DMS114 treated with DMSO at 0.1 percent for 48 hours (cell line): ENCODE results near the gene MBLAC2.

Source experiments
- DNase-seq: peaks from one replicate; lab custom pipeline; 2025; ENCODE audit not compliant: unreplicated experiment; lab: John Stamatoyannopoulos, UW

Gene MBLAC2

DNA sequence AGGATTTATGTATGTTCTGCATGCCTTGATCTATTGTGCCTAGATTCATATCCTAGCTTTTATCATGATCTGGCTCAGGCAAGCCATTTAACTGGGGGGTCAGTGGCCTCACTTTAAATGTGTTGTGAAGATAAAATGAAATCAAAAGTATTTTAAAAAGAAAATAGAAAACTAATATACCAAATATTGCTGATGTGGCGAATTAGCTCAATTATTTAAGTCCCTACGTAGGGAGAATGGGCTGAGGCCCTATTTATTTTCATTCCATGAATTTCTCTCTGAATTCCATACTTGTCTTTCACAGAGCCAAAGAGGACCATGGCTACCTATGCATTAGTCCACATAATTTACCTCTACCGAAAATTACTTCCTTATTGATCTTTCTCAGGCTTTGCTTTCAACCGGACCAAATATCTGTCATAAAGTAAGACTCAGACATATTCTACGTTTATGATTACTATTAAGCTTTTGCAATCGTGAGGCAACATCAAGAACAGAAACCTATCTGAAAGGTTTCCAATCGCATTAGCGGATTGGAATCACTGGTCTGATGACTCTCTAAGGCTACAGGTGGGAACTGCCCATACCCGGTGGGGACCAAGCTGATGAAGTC, 1.7 kb downstream of the MBLAC2 start:
- no peak for DNase-seq

- DNase-seq: no peak
Measured at GRCh38 chr5:90461288-90461687, 13.3 kb downstream of the MBLAC2 start.

DNA sequence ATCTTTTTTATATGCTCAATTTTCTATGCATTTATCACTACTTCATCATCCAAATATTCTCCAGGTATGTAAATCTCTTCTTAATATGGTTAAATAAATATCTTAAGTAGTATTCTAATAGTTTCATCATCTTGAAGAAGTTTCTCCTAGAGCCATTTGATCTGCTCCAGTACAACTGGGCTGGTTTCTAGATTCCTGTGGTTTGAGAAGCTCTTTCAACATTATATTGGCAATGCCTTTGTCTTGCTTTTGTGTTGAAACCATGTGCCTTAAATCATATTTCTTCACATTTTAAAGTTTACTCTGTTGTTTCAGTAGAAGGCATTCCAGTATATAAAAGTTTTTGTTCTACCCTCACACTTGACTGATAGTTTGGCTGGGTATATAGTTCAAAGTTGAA, 27.6 kb downstream of the MBLAC2 start:
- DNase-seq: no peak

DNA sequence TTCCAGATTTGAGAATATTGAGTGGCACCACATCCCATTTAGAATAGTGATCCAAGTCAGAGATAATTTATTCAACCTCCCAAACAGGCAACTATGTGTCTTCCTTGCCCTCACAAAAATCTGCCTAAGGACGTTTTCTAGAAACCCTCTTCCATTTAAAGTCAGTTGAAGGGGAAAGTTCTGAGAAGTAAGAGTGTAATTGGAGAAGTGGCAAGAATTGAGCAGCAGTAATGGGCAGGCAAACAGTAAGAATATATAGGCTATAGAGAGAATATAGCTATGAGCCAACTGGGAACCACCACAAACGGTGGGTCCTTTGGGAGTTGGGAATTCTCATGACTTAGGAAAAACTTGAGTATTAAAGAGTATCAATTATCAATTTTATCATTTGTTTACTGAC, 33.9 kb downstream of the MBLAC2 start:
- no peak for DNase-seq

- DNase-seq: no peak
Measured at GRCh38 chr5:90438100-90438499, 36.5 kb downstream of the MBLAC2 start.

GRCh38 chr5:90437663-90438062, 36.9 kb downstream of the MBLAC2 start:
- no peak for DNase-seq

GRCh38 chr5:90434116-90434714, 40.4 kb downstream of the MBLAC2 start:
- peak; percentile 17 for DNase-seq

DNA sequence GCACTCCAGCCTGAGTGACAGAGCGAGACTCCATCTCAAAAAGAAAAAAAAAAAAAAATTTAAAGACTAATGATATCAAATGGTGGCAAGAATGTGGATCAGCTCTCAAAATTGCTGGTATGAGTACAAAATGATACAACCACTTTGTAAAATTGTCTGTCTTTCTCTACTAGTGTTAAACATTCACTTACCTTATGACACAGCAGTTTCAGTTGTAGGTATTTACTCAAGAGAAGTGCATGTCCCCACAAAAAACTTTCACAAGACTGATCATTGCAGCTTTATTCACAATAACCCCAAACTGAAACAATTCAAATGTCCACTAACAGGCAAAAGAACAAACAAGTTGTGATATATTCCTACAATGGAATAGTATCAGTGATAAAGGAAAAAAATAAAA, 50.3 kb downstream of the MBLAC2 start:
- no peak for DNase-seq

GRCh38 chr5:90421136-90421535, 53.4 kb downstream of the MBLAC2 start:
- no peak for DNase-seq

- DNase-seq: no peak
Measured at GRCh38 chr5:90418214-90418613, 56.4 kb downstream of the MBLAC2 start.

DNA sequence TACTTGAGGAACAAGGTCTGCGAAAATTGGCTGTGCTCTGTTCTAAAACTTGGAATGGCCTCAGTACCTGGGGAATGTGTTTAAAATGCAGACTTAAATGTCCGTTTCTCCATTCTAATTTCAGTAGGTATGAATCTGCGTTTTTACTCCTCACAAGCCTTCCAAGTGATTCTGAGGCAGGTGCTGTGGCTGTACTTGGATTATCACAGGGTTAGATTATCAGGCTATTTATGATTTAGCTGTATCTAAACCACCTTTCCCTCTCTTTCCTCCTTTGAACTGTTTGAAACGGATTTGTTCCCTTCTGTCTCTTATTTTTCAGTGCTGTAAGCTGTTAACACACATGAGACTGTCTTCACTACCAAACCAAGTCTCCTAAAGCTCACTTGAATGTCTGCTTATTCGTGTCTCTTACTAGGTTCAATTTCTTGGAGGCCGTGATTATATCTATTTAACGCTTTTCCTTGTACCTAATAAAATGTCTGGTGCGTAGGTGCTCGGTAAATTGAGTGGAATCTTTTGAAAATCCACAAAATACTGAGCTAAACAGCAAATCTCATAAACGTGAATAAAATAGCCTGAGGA, 64.3 kb downstream of the MBLAC2 start:
- DNase-seq: no peak

DNA sequence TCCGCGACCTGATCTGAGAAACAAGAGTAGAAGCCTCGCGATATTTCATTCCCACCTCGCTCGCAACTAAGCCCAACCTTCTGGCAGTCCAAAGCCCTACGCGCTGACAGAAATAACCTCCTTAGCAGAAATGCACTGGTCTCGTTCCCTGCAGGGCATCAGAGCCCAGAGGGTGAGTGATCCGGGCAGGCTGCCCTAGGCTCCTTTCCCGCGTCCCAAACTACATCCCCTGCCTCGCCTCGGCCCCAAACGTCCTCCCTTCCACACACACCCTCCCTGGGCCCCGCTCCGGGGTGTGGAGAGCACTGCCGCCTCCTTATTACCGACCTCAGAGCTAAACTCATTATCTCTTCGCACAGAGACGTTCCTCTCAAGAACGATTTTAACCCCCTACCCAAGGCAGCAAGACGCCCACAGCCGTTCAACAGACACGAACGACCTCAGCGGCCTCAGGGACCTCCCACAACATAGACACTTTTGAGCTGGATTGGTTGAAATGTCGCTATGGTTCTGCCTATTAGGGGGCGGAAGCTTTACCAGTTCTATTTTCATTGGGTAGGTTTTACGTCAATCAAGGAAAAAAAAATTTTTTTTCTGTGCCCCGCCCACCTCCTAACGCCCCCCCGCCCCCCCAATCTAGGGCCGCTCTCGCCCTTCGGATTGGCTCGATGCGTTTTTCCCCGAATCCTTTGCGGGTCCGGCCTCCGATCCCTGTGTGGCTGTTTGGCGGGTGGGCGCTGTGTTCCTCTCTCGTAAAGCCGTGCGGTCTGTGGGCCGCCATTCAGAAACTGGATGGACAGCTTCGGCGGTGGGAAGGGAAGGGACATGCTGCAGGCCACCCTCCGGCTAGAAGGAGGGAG, 65.0 kb downstream of the MBLAC2 start, which contains the start of gene CETN3:
Gene CETN3 (minus strand): TSS at position 439 of the 860 bp plus-strand sequence. CDS start 95 bp downstream, at position 344.
- DNase-seq: peak; percentile 98

- no peak for DNase-seq
Measured at GRCh38 chr5:90408571-90409317, 65.8 kb downstream of the MBLAC2 start.
